ENCODE data around the gene PHACTR2.

Gene PHACTR2

DNA sequence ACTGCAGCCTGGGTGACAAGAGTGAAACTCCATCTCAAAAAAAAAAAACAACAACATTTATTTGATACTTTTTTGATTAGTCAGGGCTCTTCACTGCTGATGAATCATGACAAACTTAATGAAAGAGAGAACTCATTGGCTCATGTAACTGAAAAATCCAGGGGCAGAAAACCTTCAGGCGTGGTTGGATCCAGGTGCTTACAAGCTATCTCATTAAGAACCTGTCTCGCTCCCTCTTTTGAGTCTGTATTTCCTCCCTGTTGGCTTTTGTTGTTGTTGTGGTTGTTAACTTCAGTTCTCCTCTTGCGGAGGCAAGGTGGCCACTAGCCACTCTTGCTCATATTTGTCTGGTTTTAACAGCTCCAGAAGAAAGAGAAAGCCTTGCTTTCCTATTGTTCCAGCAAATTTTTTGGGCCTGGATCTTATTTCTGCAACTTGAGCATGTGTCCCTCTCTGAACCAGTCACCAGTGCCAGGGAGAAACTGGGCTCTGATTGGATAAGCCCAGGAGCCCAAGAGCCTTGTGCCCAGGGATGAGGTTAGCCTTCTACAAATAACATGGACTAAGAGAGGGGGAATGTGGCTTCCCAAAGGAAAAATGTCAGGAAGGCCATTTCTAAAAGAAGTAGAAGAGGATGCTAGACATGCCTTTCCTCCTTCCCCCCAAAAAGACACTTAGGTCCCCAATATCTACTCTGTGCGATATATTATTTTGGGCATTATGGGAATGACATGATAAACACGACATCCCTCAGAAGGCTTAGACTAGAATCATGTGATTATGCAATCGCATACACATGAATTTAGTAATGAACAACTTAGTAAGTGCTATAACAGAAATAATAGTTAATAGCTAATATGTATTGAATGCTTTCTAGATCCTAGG, 64.5 kb downstream of the PHACTR2 start:
- DNase-seq (ENCODE audit: low read depth in 1 of 2, low spot score in 1 of 2) = no peak

DNA sequence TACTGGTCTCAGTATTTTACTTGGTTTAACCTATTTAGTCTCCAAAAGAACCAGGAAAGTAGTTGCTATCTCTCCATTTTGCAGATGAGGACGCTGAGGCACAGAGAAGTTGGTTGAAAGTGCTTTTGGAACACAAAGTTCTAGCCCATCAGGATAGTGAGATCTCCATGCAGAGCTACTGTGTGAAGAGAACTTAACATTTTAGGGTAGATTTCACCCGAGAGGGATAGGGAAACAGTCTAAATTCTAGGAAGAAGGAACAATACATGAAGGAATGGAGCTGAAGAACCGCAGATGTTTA, 65.1 kb downstream of the PHACTR2 start:
- H3K4me3 ChIP-seq (replicated peaks; ENCODE audit: insufficient read depth, low read length) = no peak overlapping the region
- DNase-seq (ENCODE audit: low read depth in 1 of 2, low spot score in 1 of 2) = no peak
- TF ChIP-seq SPI1 (IDR thresholded peaks at IDR 0.05; ENCODE audit: borderline replicate concordance, low read depth) = no peak
- TF ChIP-seq CTCF (IDR thresholded peaks at IDR 0.05; ENCODE audit: insufficient read depth, low read length) = no peak
- no peak for TF ChIP-seq POLR2AphosphoS5 (IDR thresholded peaks at IDR 0.05; ENCODE audit: low read depth)
- no peak for TF ChIP-seq GABPA (IDR thresholded peaks at IDR 0.05; ENCODE audit: low read depth)
- TF ChIP-seq, protein P1, sequence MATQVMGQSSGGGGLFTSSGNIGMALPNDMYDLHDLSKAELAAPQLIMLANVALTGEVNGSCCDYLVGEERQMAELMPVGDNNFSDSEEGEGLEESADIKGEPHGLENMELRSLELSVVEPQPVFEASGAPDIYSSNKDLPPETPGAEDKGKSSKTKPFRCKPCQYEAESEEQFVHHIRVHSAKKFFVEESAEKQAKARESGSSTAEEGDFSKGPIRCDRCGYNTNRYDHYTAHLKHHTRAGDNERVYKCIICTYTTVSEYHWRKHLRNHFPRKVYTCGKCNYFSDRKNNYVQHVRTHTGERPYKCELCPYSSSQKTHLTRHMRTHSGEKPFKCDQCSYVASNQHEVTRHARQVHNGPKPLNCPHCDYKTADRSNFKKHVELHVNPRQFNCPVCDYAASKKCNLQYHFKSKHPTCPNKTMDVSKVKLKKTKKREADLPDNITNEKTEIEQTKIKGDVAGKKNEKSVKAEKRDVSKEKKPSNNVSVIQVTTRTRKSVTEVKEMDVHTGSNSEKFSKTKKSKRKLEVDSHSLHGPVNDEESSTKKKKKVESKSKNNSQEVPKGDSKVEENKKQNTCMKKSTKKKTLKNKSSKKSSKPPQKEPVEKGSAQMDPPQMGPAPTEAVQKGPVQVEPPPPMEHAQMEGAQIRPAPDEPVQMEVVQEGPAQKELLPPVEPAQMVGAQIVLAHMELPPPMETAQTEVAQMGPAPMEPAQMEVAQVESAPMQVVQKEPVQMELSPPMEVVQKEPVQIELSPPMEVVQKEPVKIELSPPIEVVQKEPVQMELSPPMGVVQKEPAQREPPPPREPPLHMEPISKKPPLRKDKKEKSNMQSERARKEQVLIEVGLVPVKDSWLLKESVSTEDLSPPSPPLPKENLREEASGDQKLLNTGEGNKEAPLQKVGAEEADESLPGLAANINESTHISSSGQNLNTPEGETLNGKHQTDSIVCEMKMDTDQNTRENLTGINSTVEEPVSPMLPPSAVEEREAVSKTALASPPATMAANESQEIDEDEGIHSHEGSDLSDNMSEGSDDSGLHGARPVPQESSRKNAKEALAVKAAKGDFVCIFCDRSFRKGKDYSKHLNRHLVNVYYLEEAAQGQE (IDR thresholded peaks at IDR 0.05; ENCODE audit: insufficient replicate concordance, low read depth) = no peak
- no peaks in the 10 kb centered on the region for H3K27me3 ChIP-seq (ENCODE audit: insufficient read depth, poor library complexity, severe bottlenecking)
- no peak overlapping the region for H3K27ac ChIP-seq (replicated peaks)

More for the DNA sequence above, 64.5 kb downstream of the PHACTR2 start:
- H3K27me3 ChIP-seq (ENCODE audit: insufficient read depth, poor library complexity, severe bottlenecking) = no peaks in the 10 kb centered on the region
- H3K27ac ChIP-seq (replicated peaks) = peak overlapping the region; percentile 44; the same call in 1 of the 2 replicates
- no peak for TF ChIP-seq POLR2AphosphoS5 (IDR thresholded peaks at IDR 0.05; ENCODE audit: low read depth)
- TF ChIP-seq, protein P1 (IDR thresholded peaks at IDR 0.05; ENCODE audit: insufficient replicate concordance, low read depth) = no peak
- TF ChIP-seq GABPA (IDR thresholded peaks at IDR 0.05; ENCODE audit: low read depth) = no peak
- no peak for TF ChIP-seq CTCF (IDR thresholded peaks at IDR 0.05; ENCODE audit: insufficient read depth, low read length)
- no peak for TF ChIP-seq SPI1 (IDR thresholded peaks at IDR 0.05; ENCODE audit: borderline replicate concordance, low read depth)
- no peak overlapping the region for H3K4me3 ChIP-seq (replicated peaks; ENCODE audit: insufficient read depth, low read length)

DNA sequence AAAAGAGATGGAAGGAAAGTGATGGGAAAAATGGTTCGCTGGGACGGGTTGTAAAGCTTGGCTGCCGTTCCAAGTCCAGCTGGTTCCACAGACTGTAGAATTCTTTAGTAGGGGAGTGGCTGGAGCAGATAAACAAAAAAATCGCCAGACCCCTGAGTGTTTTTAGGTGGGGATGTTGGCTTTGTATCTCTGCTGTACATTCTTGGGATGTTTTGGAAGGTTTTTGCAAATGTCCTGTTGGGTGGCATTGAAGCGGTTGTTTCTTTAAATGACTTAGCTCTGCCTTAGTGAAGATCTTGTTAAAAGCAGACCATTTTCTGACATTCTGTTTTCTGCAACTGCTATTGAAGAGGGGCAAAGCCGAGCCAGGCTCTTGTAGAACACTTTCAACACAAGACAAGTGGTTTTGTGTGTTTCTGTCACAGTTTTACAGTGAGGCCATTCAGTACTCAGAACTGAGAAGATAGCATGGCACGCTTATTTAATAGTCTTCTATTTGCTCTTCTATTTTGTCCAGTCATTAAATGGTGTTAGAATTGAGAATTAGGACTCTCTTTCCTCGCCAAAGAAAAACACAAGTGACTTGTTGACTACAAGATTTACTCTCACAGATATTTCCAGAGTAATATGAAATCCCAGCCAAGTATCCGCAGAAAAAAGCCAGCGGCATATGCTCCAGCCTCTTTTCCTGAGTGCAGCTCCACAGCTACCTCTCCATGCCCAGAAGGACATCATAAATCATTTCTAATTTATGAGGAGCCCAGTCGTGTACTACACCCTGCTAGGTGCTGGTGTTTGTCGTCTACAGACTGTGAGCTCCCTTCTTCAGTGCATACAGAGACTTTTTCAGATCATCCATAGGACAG, 65.8 kb downstream of the PHACTR2 start:
- TF ChIP-seq SPI1 (IDR thresholded peaks at IDR 0.05; ENCODE audit: borderline replicate concordance, low read depth) = no peak
- no peak for TF ChIP-seq GABPA (IDR thresholded peaks at IDR 0.05; ENCODE audit: low read depth)
- TF ChIP-seq POLR2AphosphoS5 (IDR thresholded peaks at IDR 0.05; ENCODE audit: low read depth) = no peak
- TF ChIP-seq, protein P1 (IDR thresholded peaks at IDR 0.05; ENCODE audit: insufficient replicate concordance, low read depth) = no peak
- no peak for TF ChIP-seq CTCF (IDR thresholded peaks at IDR 0.05; ENCODE audit: insufficient read depth, low read length)
- no peak overlapping the region for H3K27ac ChIP-seq (replicated peaks)
- no peak overlapping the region for H3K4me3 ChIP-seq (replicated peaks; ENCODE audit: insufficient read depth, low read length)
- no peak for DNase-seq (ENCODE audit: low read depth in 1 of 2, low spot score in 1 of 2)
- H3K27me3 ChIP-seq (ENCODE audit: insufficient read depth, poor library complexity, severe bottlenecking) = no peaks in the 10 kb centered on the region

Measured in HL-60 (cell line).